Measurements from ENCODE around the gene TMEM131. TPM values are rescaled to one million over a fixed set of nuclear protein-coding genes. Genes with fewer than 3 reads are reported as not detected.
A peak's percentile ranks its signal among the peaks of the same experiment; 100 is the strongest.
"Not testable (repeated sequence)": the region's sequence is repeated elsewhere in the genome, so short reads cannot be mapped to it uniquely, and the experiment has no call there.

TMEM131 gene
- total and polyA plus RNA-seq, 7 experiments from 2014 or later, result 10.6 to 46.4 (median 40.5) TPM

- Histone ChIP-seq H3K9me3 (ENCODE audit: control insufficient read depth in 2 of 3, low read length in 3 of 3) (no peaks in the 10 kb centered on the region), H3K27ac (ENCODE audit: low read depth, low read length) (no peak overlapping the region), H3K36me3 (ENCODE audit: control insufficient read depth in 2 of 3, insufficient read depth in 3 of 3, low read length in 3 of 3) (no peaks in the 10 kb centered on the region), H3K27me3 (ENCODE audit: control insufficient read depth in 2 of 2, insufficient read depth in 2 of 2, low read length in 2 of 2) (no peaks in the 10 kb centered on the region), H3K4me3 (ENCODE audit: low read length) (no peak overlapping the region), H3K4me1 (ENCODE audit: control insufficient read depth in 2 of 2, insufficient read depth in 2 of 2, low read length in 2 of 2) (peaks cover 0 to 12% of the 10 kb centered on the region in 2 donors)
- Mint-ChIP-seq H3K9me3 (peaks cover 0 to 2% (median 0%) of the 10 kb centered on the region in 11 donors), H3K27me3 (no peaks in the 10 kb centered on the region), H3K4me1 (peaks cover 30 to 60% (median 56%) of the 10 kb centered on the region in 7 donors), H3K4me3 (peak overlapping the region in 4 of 10 donors; percentile 2 to 54 (median 25)), H3K27ac (peak overlapping the region in 2 of 9 donors; percentile 0 to 37), H3K36me3 (peaks cover 5 to 36% (median 12%) of the 10 kb centered on the region in 5 donors)
- ChIA-PET CTCF (no interaction called here), POLR2A (no interaction called here)
- ATAC-seq (no peak), DNase-seq (peak in 1 of 9 donors; percentile 3)
- intact Hi-C loops (cut with micrococcal nuclease), result no loop called here
These were observed 144.6 kb downstream of the TMEM131 start for GRCh38 chr2:97851172-97851571.

- H3K27me3 ChIP-seq (ENCODE audit: control insufficient read depth in 2 of 2, insufficient read depth in 2 of 2, low read length in 2 of 2), result no peaks in the 10 kb centered on the region
- DNase-seq (no peak), ATAC-seq (no peak)
- ChIA-PET POLR2A (no interaction called here), CTCF (no interaction called here)
- no peaks in the 10 kb centered on the region for H3K36me3 ChIP-seq (ENCODE audit: control insufficient read depth in 2 of 3, insufficient read depth in 3 of 3, low read length in 3 of 3)
- Mint-ChIP-seq H3K27me3 (no peaks in the 10 kb centered on the region), H3K4me3 (peak overlapping the region in 1 of 10 donors; percentile 26), H3K9me3 (peaks cover 0 to 2% (median 0%) of the 10 kb centered on the region in 11 donors), H3K27ac (peak overlapping the region in 2 of 9 donors; percentile 0 to 7), H3K4me1 (peaks cover 37 to 69% (median 62%) of the 10 kb centered on the region in 7 donors), H3K36me3 (peaks cover 5 to 42% (median 12%) of the 10 kb centered on the region in 5 donors)
- intact Hi-C loops (cut with micrococcal nuclease), result no loop called here
- H3K9me3 ChIP-seq (ENCODE audit: control insufficient read depth in 2 of 3, low read length in 3 of 3), result no peaks in the 10 kb centered on the region
- peaks cover 0 to 12% of the 10 kb centered on the region in 2 donors for H3K4me1 ChIP-seq (ENCODE audit: control insufficient read depth in 2 of 2, insufficient read depth in 2 of 2, low read length in 2 of 2)
- no peak overlapping the region for H3K4me3 ChIP-seq (ENCODE audit: low read length)
- no peak overlapping the region for H3K27ac ChIP-seq (ENCODE audit: low read depth, low read length)
These were observed 145.7 kb downstream of the TMEM131 start for GRCh38 chr2:97849881-97850528.

DNA sequence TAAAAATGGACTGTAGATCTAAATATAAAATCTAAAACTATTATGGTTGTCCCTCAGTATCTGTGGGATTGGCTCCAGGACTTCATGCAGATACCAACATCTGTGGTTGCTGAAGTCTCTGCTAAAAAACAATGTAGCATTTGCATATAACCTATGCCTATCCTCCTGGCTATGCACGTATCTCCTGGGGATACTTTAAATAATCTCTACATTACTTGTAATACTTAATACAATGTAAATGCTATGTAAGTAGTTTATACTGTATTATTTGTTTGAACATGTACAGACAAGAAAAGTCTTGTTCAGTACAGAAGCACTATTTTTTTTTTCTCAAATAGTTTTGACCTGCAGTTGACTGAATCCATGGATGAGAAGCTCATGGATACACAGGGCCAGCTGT lies 147.4 kb downstream of the TMEM131 start:
- no peaks in the 10 kb centered on the region for H3K27me3 Mint-ChIP-seq
- intact Hi-C loops (cut with micrococcal nuclease), result no loop called here
- ATAC-seq (no peak), DNase-seq (no peak)
- ChIA-PET CTCF (no interaction called here), POLR2A (no interaction called here)
- H3K4me3 ChIP-seq (ENCODE audit: low read length), result no peak overlapping the region
- H3K9me3 Mint-ChIP-seq, result peaks cover 0 to 2% (median 0%) of the 10 kb centered on the region in 11 donors
- H3K4me1 ChIP-seq (ENCODE audit: control insufficient read depth in 2 of 2, insufficient read depth in 2 of 2, low read length in 2 of 2), result peaks cover 0 to 12% of the 10 kb centered on the region in 2 donors
- no peak overlapping the region for H3K27ac ChIP-seq (ENCODE audit: low read depth, low read length)
- H3K27ac Mint-ChIP-seq, result peak overlapping the region in 1 of 9 donors; percentile 13
- no peaks in the 10 kb centered on the region for H3K36me3 ChIP-seq (ENCODE audit: control insufficient read depth in 2 of 3, insufficient read depth in 3 of 3, low read length in 3 of 3)
- no peaks in the 10 kb centered on the region for H3K9me3 ChIP-seq (ENCODE audit: control insufficient read depth in 2 of 3, low read length in 3 of 3)
- H3K4me3 Mint-ChIP-seq, result no peak overlapping the region
- peaks cover 31 to 60% (median 49%) of the 10 kb centered on the region in 7 donors for H3K4me1 Mint-ChIP-seq
- H3K27me3 ChIP-seq (ENCODE audit: control insufficient read depth in 2 of 2, insufficient read depth in 2 of 2, low read length in 2 of 2), result no peaks in the 10 kb centered on the region
- peaks cover 0 to 31% (median 0%) of the 10 kb centered on the region in 5 donors for H3K36me3 Mint-ChIP-seq

DNA sequence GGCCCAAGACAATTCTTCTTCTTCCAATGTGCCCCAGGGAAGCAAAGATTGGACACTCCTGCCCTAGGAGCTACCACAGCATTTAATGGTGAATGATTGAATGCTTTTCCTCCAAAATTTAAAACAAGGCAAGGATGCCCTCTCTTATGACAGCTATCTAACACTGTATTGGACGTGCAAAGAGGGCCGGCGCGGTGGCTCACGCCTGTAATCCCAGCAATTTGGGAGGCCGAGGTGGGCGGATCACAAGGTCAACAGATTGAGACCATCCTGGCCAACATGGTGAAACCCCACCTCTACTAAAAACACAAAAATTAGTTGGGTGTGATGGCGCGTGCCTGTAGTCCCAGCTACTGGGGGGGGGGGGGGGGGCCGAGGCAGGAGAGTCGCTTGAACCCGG lies 149.0 kb downstream of the TMEM131 start:
- POLR2A ChIA-PET; H3K4me3 Mint-ChIP-seq; H3K4me3 ChIP-seq (ENCODE audit: low read length); H3K27me3 ChIP-seq (ENCODE audit: control insufficient read depth in 2 of 2, insufficient read depth in 2 of 2, low read length in 2 of 2); intact Hi-C loops (cut with micrococcal nuclease); H3K36me3 ChIP-seq (ENCODE audit: control insufficient read depth in 2 of 3, insufficient read depth in 3 of 3, low read length in 3 of 3); H3K9me3 Mint-ChIP-seq; H3K27ac ChIP-seq (ENCODE audit: low read depth, low read length); CTCF ChIA-PET; ATAC-seq; DNase-seq; H3K27me3 Mint-ChIP-seq; H3K9me3 ChIP-seq (ENCODE audit: control insufficient read depth in 2 of 3, low read length in 3 of 3): not testable (repeated sequence)
- Mint-ChIP-seq H3K36me3 (peaks cover 0 to 36% (median 13%) of the 10 kb centered on the region in 5 donors), H3K4me1 (peaks cover 23 to 47% (median 34%) of the 10 kb centered on the region in 7 donors), H3K27ac (peak overlapping the region in 1 of 9 donors; percentile 33)
- peaks cover 0 to 12% of the 10 kb centered on the region in 2 donors for H3K4me1 ChIP-seq (ENCODE audit: control insufficient read depth in 2 of 2, insufficient read depth in 2 of 2, low read length in 2 of 2)

- H3K4me3 ChIP-seq (ENCODE audit: low read length), result no peak overlapping the region
- no peak for ATAC-seq
- Mint-ChIP-seq H3K36me3 (peaks cover 0 to 44% (median 17%) of the 10 kb centered on the region in 5 donors), H3K9me3 (no peaks in the 10 kb centered on the region), H3K4me3 (no peak overlapping the region), H3K4me1 (peaks cover 16 to 38% (median 25%) of the 10 kb centered on the region in 7 donors), H3K27ac (no peak overlapping the region), H3K27me3 (no peaks in the 10 kb centered on the region)
- peaks cover 0 to 4% (median 0%) of the 10 kb centered on the region in 3 experiments for H3K36me3 ChIP-seq (ENCODE audit: control insufficient read depth in 2 of 3, insufficient read depth in 3 of 3, low read length in 3 of 3)
- no peaks in the 10 kb centered on the region for H3K27me3 ChIP-seq (ENCODE audit: control insufficient read depth in 2 of 2, insufficient read depth in 2 of 2, low read length in 2 of 2)
- H3K4me1 ChIP-seq (ENCODE audit: control insufficient read depth in 2 of 2, insufficient read depth in 2 of 2, low read length in 2 of 2), result peaks cover 0 to 3% of the 10 kb centered on the region in 2 donors
- CTCF ChIA-PET, result no interaction called here
- H3K27ac ChIP-seq (ENCODE audit: low read depth, low read length), result no peak overlapping the region
- intact Hi-C loops (cut with micrococcal nuclease), result no loop called here
- H3K9me3 ChIP-seq (ENCODE audit: control insufficient read depth in 2 of 3, low read length in 3 of 3), result no peaks in the 10 kb centered on the region
- POLR2A ChIA-PET, result no interaction called here
- DNase-seq, result no peak
These were observed 149.9 kb downstream of the TMEM131 start for GRCh38 chr2:97845818-97846217.

GRCh38 chr2:97845133-97845532 lies 150.6 kb downstream of the TMEM131 start:
- peaks cover 16 to 34% (median 24%) of the 10 kb centered on the region in 7 donors for H3K4me1 Mint-ChIP-seq

More at GRCh38 chr2:97845133-97845532, 150.6 kb downstream of the TMEM131 start:
- no peak overlapping the region for H3K27ac ChIP-seq (ENCODE audit: low read depth, low read length)
- Mint-ChIP-seq H3K36me3 (peaks cover 4 to 50% (median 24%) of the 10 kb centered on the region in 5 donors), H3K27ac (no peak overlapping the region), H3K27me3 (no peaks in the 10 kb centered on the region), H3K9me3 (no peaks in the 10 kb centered on the region), H3K4me3 (no peak overlapping the region)
- DNase-seq (no peak), ATAC-seq (no peak)
- intact Hi-C loops (cut with micrococcal nuclease), result no loop called here
- H3K9me3 ChIP-seq (ENCODE audit: control insufficient read depth in 2 of 3, low read length in 3 of 3), result no peaks in the 10 kb centered on the region
- CTCF ChIA-PET, result no interaction called here
- POLR2A ChIA-PET, result no interaction called here
- peaks cover 0 to 3% of the 10 kb centered on the region in 2 donors for H3K4me1 ChIP-seq (ENCODE audit: control insufficient read depth in 2 of 2, insufficient read depth in 2 of 2, low read length in 2 of 2)
- no peaks in the 10 kb centered on the region for H3K27me3 ChIP-seq (ENCODE audit: control insufficient read depth in 2 of 2, insufficient read depth in 2 of 2, low read length in 2 of 2)
- H3K4me3 ChIP-seq (ENCODE audit: low read length), result no peak overlapping the region
- H3K36me3 ChIP-seq (ENCODE audit: control insufficient read depth in 2 of 3, insufficient read depth in 3 of 3, low read length in 3 of 3), result peaks cover 0 to 8% (median 0%) of the 10 kb centered on the region in 3 experiments

Measured in naive thymus-derived CD4-positive, alpha-beta T cell (primary cell).